Body of pancreas (tissue), 4 donors: ENCODE results near the gene NR2F6. TPM values are rescaled to one million over a fixed set of nuclear protein-coding genes. Genes with fewer than 3 reads are reported as not detected.
A peak's percentile ranks its signal among the peaks of the same experiment; 100 is the strongest.

Experiments used
- ATAC-seq: fragments of 150-250 bp; one replicate; pipeline ENCODE4 v1.9.1; 2016
- DNase-seq, 4 donors: peaks; one replicate each; pipeline ENCODE4 v3.0.0-alpha.2; 2019
- H3K27ac ChIP-seq, 4 donors: fragments of 200-600 bp; sonication (generic); 1 replicate in 3 of 4; 2 replicates in 1 of 4; pipeline versions ENCODE4 v1.5.1 to v1.6.1; 2016 to 2019; ENCODE audit warnings: mild to moderate bottlenecking in 1 of 4, mixed read lengths in 1 of 4, moderate library complexity in 1 of 4
- H3K27me3 ChIP-seq, 2 donors: fragments of 200-600 bp; sonication (generic); one replicate each; pipeline ENCODE4 v1.6.0; 2016; ENCODE audit warnings: mild to moderate bottlenecking in 1 of 2
- H3K36me3 ChIP-seq, 2 donors: fragments of 200-600 bp; sonication (generic); replicated peaks in 1 of 2; 2 replicates each; pipeline ENCODE4 v1.5.1; 2016; ENCODE audit warnings: low read depth in 2 of 2; ENCODE audit not compliant: insufficient read depth in 1 of 2
- H3K4me1 ChIP-seq: fragments of 200-600 bp; sonication (generic); one replicate; pipeline ENCODE4 v1.6.0; 2016
- H3K4me3 ChIP-seq, 2 donors: fragments of 200-600 bp; sonication (generic); 1 replicate in 1 of 2; 2 replicates in 1 of 2; pipeline ENCODE4 v1.5.1; 2016 to 2019
- H3K9me3 ChIP-seq, 3 donors: fragments of 200-600 bp; sonication (generic); 1 replicate in 2 of 3; 2 replicates in 1 of 3; pipeline ENCODE4 v1.5.1; 2016
- CTCF ChIP-seq, 7 experiments: fragments of 450-650 bp in 4 of 7; fragments of 200-600 bp in 3 of 7; sonication (generic) in 3 of 7; IDR thresholded peaks; one replicate each; pipeline ENCODE4 v1.5.1; 2016 to 2019; ENCODE audit warnings: antibody characterized with exemption in 7 of 7
- POLR2A ChIP-seq, 3 donors: fragments of 450-650 bp; IDR thresholded peaks; one replicate each; pipeline ENCODE4 v1.6.1; 2016; ENCODE audit warnings: antibody characterized with exemption in 3 of 3, mild to moderate bottlenecking in 2 of 3
- WGBS, 2 donors: methylation state at CpG; one replicate each; pipeline ENCODE4 v1.1.5; 2017; 5-methylcytosine and 5-hydroxymethylcytosine counted together
- intact Hi-C: fragments of 100-400 bp; cut with DNase I; formaldehyde crosslinking; loops from one replicate; pipeline ENCODE4 v1.15.1; 2023
- total RNA-seq, 2 donors: library from RNA; depleted of rRNA; stranded (reverse); fragments of >200 nt; gene quantifications; one replicate each; pipeline ENCODE4 v1.1.0, GENCODE V29; 2016

Gene NR2F6
- total RNA-seq, 2 donors from 2014 or later = 67.6 to 83.3 TPM

GRCh38 chr19:17225053-17225452 lies 20.7 kb downstream of the NR2F6 start:
- Histone ChIP-seq H3K27ac (no peak overlapping the region), H3K9me3 (no peaks in the 10 kb centered on the region), H3K4me3 (no peak overlapping the region), H3K27me3 (no peaks in the 10 kb centered on the region), H3K4me1 (peaks cover 28% of the 10 kb centered on the region), H3K36me3 (no peaks in the 10 kb centered on the region)
- ATAC-seq (no peak), DNase-seq (no peak)
- WGBS, 2 donors = 70 to 78% methylated on average over 10 of the region's 10 CpGs
- TF ChIP-seq POLR2A (IDR thresholded peaks at IDR 0.05) = no peak
- no peak for TF ChIP-seq CTCF (IDR thresholded peaks at IDR 0.05)
- intact Hi-C loops = no loop called here

- H3K27ac ChIP-seq = no peak overlapping the region
- peaks cover 7 to 10% of the 10 kb centered on the region in 2 donors for H3K36me3 ChIP-seq
- ATAC-seq = no peak
- TF ChIP-seq POLR2A (IDR thresholded peaks at IDR 0.05) (no peak), CTCF (IDR thresholded peaks at IDR 0.05) (no peak)
- DNase-seq = peak in 2 of 4 donors; percentile 36 to 64
- 34 to 43% methylated on average over 9 to 13 of the region's 14 CpGs for WGBS, 2 donors
- intact Hi-C loops = no loop called here
- H3K27me3 ChIP-seq = no peaks in the 10 kb centered on the region
- H3K4me3 ChIP-seq = no peak overlapping the region
- H3K9me3 ChIP-seq = no peaks in the 10 kb centered on the region
- peaks cover 19% of the 10 kb centered on the region for H3K4me1 ChIP-seq
Observed at GRCh38 chr19:17220207-17220758, 25.4 kb downstream of the NR2F6 start.

- no peak overlapping the region for H3K27ac ChIP-seq
- WGBS, 2 donors = 90 to 93% methylated on average over 7 to 8 of the region's 8 CpGs
- H3K4me3 ChIP-seq = no peak overlapping the region
- TF ChIP-seq CTCF (IDR thresholded peaks at IDR 0.05) = no peak
- TF ChIP-seq POLR2A (IDR thresholded peaks at IDR 0.05) = no peak
- peaks cover 24% of the 10 kb centered on the region for H3K4me1 ChIP-seq
- H3K27me3 ChIP-seq = no peaks in the 10 kb centered on the region
- no peak for ATAC-seq
- no peak for DNase-seq
- no peaks in the 10 kb centered on the region for H3K9me3 ChIP-seq
- intact Hi-C loops = loop anchor here (10.0 kb wide), 1 partner anchor 144 kb away; the partner anchor contains the start of genes HAUS8 and MYO9B
- peaks cover 7 to 10% of the 10 kb centered on the region in 2 donors for H3K36me3 ChIP-seq
Observed at GRCh38 chr19:17219286-17219685, 26.4 kb downstream of the NR2F6 start.

- peaks cover 7 to 10% of the 10 kb centered on the region in 2 donors for H3K36me3 ChIP-seq
- intact Hi-C loops = loop anchor here (10.0 kb wide), 1 partner anchor 141 kb away; the partner anchor contains the start of genes HAUS8 and MYO9B
Observed at GRCh38 chr19:17216058-17216670, 29.6 kb downstream of the NR2F6 start.

More at GRCh38 chr19:17216058-17216670, 29.6 kb downstream of the NR2F6 start:
- Histone ChIP-seq H3K27ac (peak overlapping the region in 1 of 4 donors; percentile 98), H3K4me3 (peak overlapping the region in 1 of 2 donors; percentile 59), H3K27me3 (no peaks in the 10 kb centered on the region), H3K9me3 (no peaks in the 10 kb centered on the region), H3K4me1 (peaks cover 25% of the 10 kb centered on the region)
- TF ChIP-seq POLR2A (IDR thresholded peaks at IDR 0.05) (no peak), CTCF (IDR thresholded peaks at IDR 0.05) (no peak)
- 65 to 74% methylated on average over 10 to 13 of the region's 13 CpGs for WGBS, 2 donors
- DNase-seq = peak in 1 of 4 donors; percentile 39
- ATAC-seq = no peak
